Mucosa of stomach (tissue), 1 donor: ENCODE data around the gene PSMB5.
A peak's percentile ranks its signal among the peaks of the same experiment; 100 is the strongest.

Experiments
- H3K27me3 ChIP-seq: one replicate; pipeline ENCODE4 v1.7.0; 2013; ENCODE audit warnings: mild to moderate bottlenecking, low read length; ENCODE audit not compliant: control insufficient read depth, insufficient read depth
- H3K36me3 ChIP-seq: one replicate; pipeline ENCODE4 v1.7.0; 2013; ENCODE audit warnings: low read length; ENCODE audit not compliant: control insufficient read depth, insufficient read depth
- H3K4me1 ChIP-seq: one replicate; pipeline ENCODE4 v1.7.0; 2013; ENCODE audit warnings: mild to moderate bottlenecking, low read length; ENCODE audit not compliant: control insufficient read depth, insufficient read depth
- H3K4me3 ChIP-seq: one replicate; pipeline ENCODE4 v1.7.0; 2013; ENCODE audit warnings: low read length
- H3K9ac ChIP-seq: one replicate; pipeline ENCODE4 v1.7.0; 2013; ENCODE audit warnings: mild to moderate bottlenecking, low read length, moderate library complexity
- H3K9me3 ChIP-seq: one replicate; pipeline ENCODE4 v1.7.0; 2013; ENCODE audit warnings: mild to moderate bottlenecking, low read length, moderate library complexity; ENCODE audit not compliant: control insufficient read depth
- donor health status: Pancreatic carcinoma.

Gene PSMB5

GRCh38 chr14:23068789-23069412, 34.2 kb upstream of the PSMB5 start:
- Histone ChIP-seq H3K36me3 (peaks cover 25% of the 10 kb centered on the region), H3K4me3 (no peak overlapping the region), H3K9me3 (no peaks in the 10 kb centered on the region), H3K27me3 (no peaks in the 10 kb centered on the region), H3K9ac (no peak overlapping the region), H3K4me1 (peaks cover 24% of the 10 kb centered on the region)

- no peak overlapping the region for H3K4me3 ChIP-seq
- H3K36me3 ChIP-seq, result peaks cover 31% of the 10 kb centered on the region
- H3K27me3 ChIP-seq, result no peaks in the 10 kb centered on the region
- no peak overlapping the region for H3K9ac ChIP-seq
- H3K4me1 ChIP-seq, result peaks cover 23% of the 10 kb centered on the region
- H3K9me3 ChIP-seq, result no peaks in the 10 kb centered on the region
These were observed 33.4 kb upstream of the PSMB5 start for GRCh38 chr14:23067847-23068788.

GRCh38 chr14:23066855-23067744, 32.4 kb upstream of the PSMB5 start:
- Histone ChIP-seq H3K4me3 (no peak overlapping the region), H3K9me3 (no peaks in the 10 kb centered on the region), H3K27me3 (no peaks in the 10 kb centered on the region), H3K36me3 (peaks cover 35% of the 10 kb centered on the region), H3K4me1 (peaks cover 14% of the 10 kb centered on the region), H3K9ac (no peak overlapping the region)

GRCh38 chr14:23066368-23066767, 31.7 kb upstream of the PSMB5 start:
- no peak overlapping the region for H3K9ac ChIP-seq
- H3K9me3 ChIP-seq, result no peaks in the 10 kb centered on the region
- no peaks in the 10 kb centered on the region for H3K27me3 ChIP-seq
- H3K4me3 ChIP-seq, result no peak overlapping the region
- H3K36me3 ChIP-seq, result peaks cover 38% of the 10 kb centered on the region
- H3K4me1 ChIP-seq, result peaks cover 7% of the 10 kb centered on the region

- H3K27me3 ChIP-seq, result no peaks in the 10 kb centered on the region
- peaks cover 42% of the 10 kb centered on the region for H3K36me3 ChIP-seq
- H3K4me1 ChIP-seq, result no peaks in the 10 kb centered on the region
- H3K9ac ChIP-seq, result no peak overlapping the region
- H3K9me3 ChIP-seq, result no peaks in the 10 kb centered on the region
- H3K4me3 ChIP-seq, result no peak overlapping the region
These were observed 28.9 kb upstream of the PSMB5 start for GRCh38 chr14:23063601-23064000.

GRCh38 chr14:23062002-23062401, 27.3 kb upstream of the PSMB5 start:
- Histone ChIP-seq H3K27me3 (peaks cover 2% of the 10 kb centered on the region), H3K4me3 (no peak overlapping the region), H3K4me1 (peaks cover 6% of the 10 kb centered on the region), H3K36me3 (peaks cover 34% of the 10 kb centered on the region), H3K9me3 (no peaks in the 10 kb centered on the region), H3K9ac (no peak overlapping the region)

- Histone ChIP-seq H3K9ac (no peak overlapping the region), H3K4me3 (no peak overlapping the region), H3K36me3 (peaks cover 28% of the 10 kb centered on the region), H3K27me3 (peaks cover 4% of the 10 kb centered on the region), H3K4me1 (peaks cover 16% of the 10 kb centered on the region), H3K9me3 (no peaks in the 10 kb centered on the region)
These were observed 26.0 kb upstream of the PSMB5 start for GRCh38 chr14:23060536-23061260.

GRCh38 chr14:23058654-23059504, 24.2 kb upstream of the PSMB5 start:
- H3K36me3 ChIP-seq, result peaks cover 24% of the 10 kb centered on the region
- no peak overlapping the region for H3K4me3 ChIP-seq
- no peak overlapping the region for H3K9ac ChIP-seq
- H3K27me3 ChIP-seq, result peaks cover 4% of the 10 kb centered on the region
- peaks cover 16% of the 10 kb centered on the region for H3K4me1 ChIP-seq
- H3K9me3 ChIP-seq, result no peaks in the 10 kb centered on the region

GRCh38 chr14:23057757-23058653, 23.3 kb upstream of the PSMB5 start:
- Histone ChIP-seq H3K27me3 (peaks cover 4% of the 10 kb centered on the region), H3K4me3 (peak overlapping the region; percentile 36), H3K4me1 (peaks cover 16% of the 10 kb centered on the region), H3K36me3 (peaks cover 16% of the 10 kb centered on the region), H3K9me3 (no peaks in the 10 kb centered on the region), H3K9ac (peak overlapping the region; percentile 50)
